ENCODE results near the gene CACNA1S. TPM values are rescaled to one million over a fixed set of nuclear protein-coding genes. Genes with fewer than 3 reads are reported as not detected.
A peak's percentile ranks its signal among the peaks of the same experiment; 100 is the strongest.

CACNA1S gene
- total and polyA plus RNA-seq, 12 donors, result under 0.01 to 0.07 TPM; not detected in 10

DNA sequence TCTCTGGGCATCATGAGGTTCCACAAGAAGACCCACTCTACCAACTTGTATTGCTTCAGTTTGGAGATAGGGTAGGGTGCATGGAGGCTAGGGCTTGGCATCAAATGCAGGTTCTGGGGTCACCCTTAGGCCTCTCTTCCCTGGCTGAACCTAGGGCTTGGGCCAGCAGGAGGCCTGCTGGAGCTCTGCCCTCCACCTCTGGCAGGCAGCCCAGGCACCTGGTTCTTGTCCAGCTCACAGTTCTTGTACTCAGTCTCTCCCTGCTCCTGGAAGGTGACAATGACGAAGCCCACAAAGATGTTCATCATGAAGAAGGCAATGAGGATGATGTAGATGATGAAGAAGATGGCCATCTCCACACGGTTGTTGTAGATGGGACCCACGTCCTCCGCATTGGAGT is 51.2 kb downstream of the CACNA1S start:
- no peaks in the 10 kb centered on the region for H3K27me3 ChIP-seq
- H3K27ac ChIP-seq, result no peak overlapping the region
- no peaks in the 10 kb centered on the region for H3K9me3 ChIP-seq (replicated peaks in 1 of 3)
- H3K4me1 ChIP-seq (replicated peaks in 1 of 2), result no peaks in the 10 kb centered on the region
- peak in 1 of 7 donors; percentile 7 for DNase-seq
- intact Hi-C loops (cut with DNase I), result no loop called here
- WGBS, 4 donors, result 85 to 94% (median 89%) methylated on average over 4 of the region's 4 CpGs
- no peaks in the 10 kb centered on the region for H3K36me3 ChIP-seq (replicated peaks in 1 of 2)
- TF ChIP-seq POLR2A (IDR thresholded peaks at IDR 0.05) (no peak), CTCF (IDR thresholded peaks at IDR 0.05) (no peak)
- H3K4me3 ChIP-seq, result no peak overlapping the region

- WGBS, 4 donors, result 90 to 96% (median 95%) methylated on average over 4 of the region's 4 CpGs; no CpG with 5 or more reads in 1 of the 4 donors
- Histone ChIP-seq H3K4me3 (no peak overlapping the region), H3K36me3 (replicated peaks in 1 of 2) (no peaks in the 10 kb centered on the region), H3K9me3 (replicated peaks in 1 of 3) (no peaks in the 10 kb centered on the region), H3K27me3 (no peaks in the 10 kb centered on the region), H3K4me1 (replicated peaks in 1 of 2) (no peaks in the 10 kb centered on the region), H3K27ac (no peak overlapping the region)
- TF ChIP-seq CTCF (IDR thresholded peaks at IDR 0.05) (no peak), POLR2A (IDR thresholded peaks at IDR 0.05) (no peak)
- DNase-seq, result no peak
- intact Hi-C loops (cut with DNase I), result no loop called here
Observed at GRCh38 chr1:201060586-201060985, 51.6 kb downstream of the CACNA1S start.

- Histone ChIP-seq H3K27ac (no peak overlapping the region), H3K4me1 (replicated peaks in 1 of 2) (no peaks in the 10 kb centered on the region), H3K4me3 (no peak overlapping the region), H3K9me3 (replicated peaks in 1 of 3) (no peaks in the 10 kb centered on the region), H3K36me3 (replicated peaks in 1 of 2) (no peaks in the 10 kb centered on the region), H3K27me3 (no peaks in the 10 kb centered on the region)
- WGBS, 4 donors, result 84 to 92% (median 87%) methylated on average over 5 of the region's 5 CpGs
- TF ChIP-seq CTCF (IDR thresholded peaks at IDR 0.05) (no peak), POLR2A (IDR thresholded peaks at IDR 0.05) (no peak)
- intact Hi-C loops (cut with DNase I), result no loop called here
- no peak for DNase-seq
Observed at GRCh38 chr1:201059871-201060555, 52.2 kb downstream of the CACNA1S start.

GRCh38 chr1:201059401-201059800 is 52.8 kb downstream of the CACNA1S start:
- 81 to 90% (median 86%) methylated on average over 3 of the region's 3 CpGs for WGBS, 4 donors
- Histone ChIP-seq H3K4me3 (no peak overlapping the region), H3K27ac (no peak overlapping the region), H3K36me3 (replicated peaks in 1 of 2) (no peaks in the 10 kb centered on the region), H3K4me1 (replicated peaks in 1 of 2) (no peaks in the 10 kb centered on the region), H3K27me3 (no peaks in the 10 kb centered on the region), H3K9me3 (replicated peaks in 1 of 3) (no peaks in the 10 kb centered on the region)
- DNase-seq, result no peak
- TF ChIP-seq CTCF (IDR thresholded peaks at IDR 0.05) (no peak), POLR2A (IDR thresholded peaks at IDR 0.05) (no peak)
- intact Hi-C loops (cut with DNase I), result no loop called here
